ENCODE measurements around the gene NF2.
A peak's percentile ranks its signal among the peaks of the same experiment; 100 is the strongest.

The NF2 gene

GRCh38 chr22:29661336-29661735 lies 57.9 kb downstream of the NF2 start:
- no peaks in the 10 kb centered on the region for H3K36me3 ChIP-seq (ENCODE audit: control insufficient read depth, insufficient read depth, low read length)
- no peak overlapping the region for H2AFZ ChIP-seq
- no peak overlapping the region for H3K9ac ChIP-seq
- no peaks in the 10 kb centered on the region for H3K9me3 ChIP-seq (ENCODE audit: control insufficient read depth, low read length)
- H3K4me2 ChIP-seq (ENCODE audit: low read length): no peak overlapping the region
- H3K27me3 ChIP-seq (ENCODE audit: control insufficient read depth, insufficient read depth, low read length): no peaks in the 10 kb centered on the region
- peak overlapping the region; percentile 70 for H3K27ac ChIP-seq
- H3K4me1 ChIP-seq: peaks cover 29% of the 10 kb centered on the region
- H3K4me3 ChIP-seq (ENCODE audit: low read depth, low read length): no peak overlapping the region
- H3K79me2 ChIP-seq: no peaks in the 10 kb centered on the region
- TF ChIP-seq CTCF (IDR thresholded peaks at IDR 0.05): no peak

- no peaks in the 10 kb centered on the region for H3K27me3 ChIP-seq (ENCODE audit: control insufficient read depth, insufficient read depth, low read length)
- H3K36me3 ChIP-seq (ENCODE audit: control insufficient read depth, insufficient read depth, low read length): no peaks in the 10 kb centered on the region
- H3K4me2 ChIP-seq (ENCODE audit: low read length): peak overlapping the region; percentile 20
- H2AFZ ChIP-seq: no peak overlapping the region
- peak overlapping the region; percentile 69 for H3K27ac ChIP-seq
- no peaks in the 10 kb centered on the region for H3K79me2 ChIP-seq
- no peak for TF ChIP-seq CTCF (IDR thresholded peaks at IDR 0.05)
- H3K4me3 ChIP-seq (ENCODE audit: low read depth, low read length): no peak overlapping the region
- no peak overlapping the region for H3K9ac ChIP-seq
- peaks cover 29% of the 10 kb centered on the region for H3K4me1 ChIP-seq
- no peaks in the 10 kb centered on the region for H3K9me3 ChIP-seq (ENCODE audit: control insufficient read depth, low read length)
Measured at GRCh38 chr22:29663180-29663821, 59.9 kb downstream of the NF2 start.

DNA sequence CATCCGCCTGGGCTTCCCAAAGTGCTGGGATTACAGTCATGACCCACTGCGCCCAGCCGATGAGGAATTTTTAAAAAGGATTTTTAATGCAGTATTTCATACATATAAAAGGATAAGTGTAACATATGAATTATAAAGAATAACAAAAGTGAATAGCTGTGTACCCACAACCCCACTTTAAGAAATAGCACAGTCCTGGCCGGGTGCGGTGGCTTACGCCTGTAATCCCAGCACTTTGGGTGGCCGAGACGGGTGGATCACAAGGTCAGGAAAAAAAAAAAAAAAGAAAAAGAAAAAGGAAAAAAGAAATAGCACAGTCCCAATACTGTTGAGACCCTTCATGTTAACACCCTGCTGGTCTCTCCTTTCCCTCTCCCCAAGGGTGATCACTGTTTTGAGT lies 62.1 kb downstream of the NF2 start:
- Histone ChIP-seq H3K27me3 (ENCODE audit: control insufficient read depth, insufficient read depth, low read length) (no peaks in the 10 kb centered on the region), H2AFZ (no peak overlapping the region), H3K9ac (no peak overlapping the region), H3K79me2 (no peaks in the 10 kb centered on the region), H3K9me3 (ENCODE audit: control insufficient read depth, low read length) (no peaks in the 10 kb centered on the region), H3K4me1 (peaks cover 27% of the 10 kb centered on the region), H3K27ac (no peak overlapping the region), H3K4me2 (ENCODE audit: low read length) (no peak overlapping the region), H3K36me3 (ENCODE audit: control insufficient read depth, insufficient read depth, low read length) (no peaks in the 10 kb centered on the region), H3K4me3 (ENCODE audit: low read depth, low read length) (no peak overlapping the region)
- no peak for TF ChIP-seq CTCF (IDR thresholded peaks at IDR 0.05)

DNA sequence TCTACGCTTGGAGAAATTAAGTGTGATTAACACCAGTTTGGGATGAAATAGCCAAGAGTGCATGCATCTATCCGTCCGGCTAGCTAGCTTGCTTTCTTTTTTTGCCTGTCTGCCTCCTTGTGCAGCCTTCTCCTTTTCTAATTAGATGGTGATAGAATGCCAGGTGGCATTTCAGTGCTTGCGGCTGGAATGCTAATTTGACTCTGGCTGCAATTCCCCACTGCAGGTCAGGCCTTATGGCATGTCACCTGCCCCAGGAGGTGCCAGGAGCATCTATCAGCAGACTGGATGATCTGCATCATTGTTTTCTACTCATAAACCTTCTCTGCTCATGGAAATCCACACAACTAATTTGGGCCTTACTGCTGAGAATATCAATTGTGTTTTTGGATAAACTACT lies 65.2 kb downstream of the NF2 start:
- Histone ChIP-seq H2AFZ (no peak overlapping the region), H3K4me1 (peaks cover 8% of the 10 kb centered on the region), H3K36me3 (ENCODE audit: control insufficient read depth, insufficient read depth, low read length) (no peaks in the 10 kb centered on the region), H3K27me3 (ENCODE audit: control insufficient read depth, insufficient read depth, low read length) (no peaks in the 10 kb centered on the region), H3K9ac (no peak overlapping the region), H3K9me3 (ENCODE audit: control insufficient read depth, low read length) (no peaks in the 10 kb centered on the region), H3K4me2 (ENCODE audit: low read length) (no peak overlapping the region), H3K79me2 (no peaks in the 10 kb centered on the region), H3K4me3 (ENCODE audit: low read depth, low read length) (no peak overlapping the region), H3K27ac (no peak overlapping the region)
- TF ChIP-seq CTCF (IDR thresholded peaks at IDR 0.05): no peak

GRCh38 chr22:29670626-29671025 lies 67.2 kb downstream of the NF2 start:
- no peak for TF ChIP-seq CTCF (IDR thresholded peaks at IDR 0.05)

More at GRCh38 chr22:29670626-29671025, 67.2 kb downstream of the NF2 start:
- Histone ChIP-seq H3K9me3 (ENCODE audit: control insufficient read depth, low read length) (no peaks in the 10 kb centered on the region), H3K9ac (no peak overlapping the region), H3K4me1 (peaks cover 3% of the 10 kb centered on the region), H3K4me2 (ENCODE audit: low read length) (no peak overlapping the region), H3K27ac (no peak overlapping the region), H3K36me3 (ENCODE audit: control insufficient read depth, insufficient read depth, low read length) (no peaks in the 10 kb centered on the region), H3K79me2 (no peaks in the 10 kb centered on the region), H3K4me3 (ENCODE audit: low read depth, low read length) (no peak overlapping the region), H3K27me3 (ENCODE audit: control insufficient read depth, insufficient read depth, low read length) (no peaks in the 10 kb centered on the region), H2AFZ (no peak overlapping the region)
